SU-DHL-6 (cell line): ENCODE data around the gene MOB3A.

Experiments
- EZH2phosphoT487 ChIP-seq: fragments of 200-600 bp; sonication (generic), shearing (Covaris generic); conservative IDR thresholded peaks from 2 replicates; pipeline ENCODE4 v1.6.1; 2018; ENCODE audit warnings: mild to moderate bottlenecking, antibody characterized with exemption, low read length, moderate library complexity, mixed read lengths
- TF ChIP-seq, protein P1 (sequence below): fragments of 200-600 bp; sonication (generic); IDR thresholded peaks from one replicate; pipeline ENCODE4 v1.5.1; 2017; ENCODE audit warnings: antibody characterized with exemption, mild to moderate bottlenecking, low read length, moderate library complexity; ENCODE audit not compliant: insufficient read depth, poor library complexity, severe bottlenecking

DNA sequence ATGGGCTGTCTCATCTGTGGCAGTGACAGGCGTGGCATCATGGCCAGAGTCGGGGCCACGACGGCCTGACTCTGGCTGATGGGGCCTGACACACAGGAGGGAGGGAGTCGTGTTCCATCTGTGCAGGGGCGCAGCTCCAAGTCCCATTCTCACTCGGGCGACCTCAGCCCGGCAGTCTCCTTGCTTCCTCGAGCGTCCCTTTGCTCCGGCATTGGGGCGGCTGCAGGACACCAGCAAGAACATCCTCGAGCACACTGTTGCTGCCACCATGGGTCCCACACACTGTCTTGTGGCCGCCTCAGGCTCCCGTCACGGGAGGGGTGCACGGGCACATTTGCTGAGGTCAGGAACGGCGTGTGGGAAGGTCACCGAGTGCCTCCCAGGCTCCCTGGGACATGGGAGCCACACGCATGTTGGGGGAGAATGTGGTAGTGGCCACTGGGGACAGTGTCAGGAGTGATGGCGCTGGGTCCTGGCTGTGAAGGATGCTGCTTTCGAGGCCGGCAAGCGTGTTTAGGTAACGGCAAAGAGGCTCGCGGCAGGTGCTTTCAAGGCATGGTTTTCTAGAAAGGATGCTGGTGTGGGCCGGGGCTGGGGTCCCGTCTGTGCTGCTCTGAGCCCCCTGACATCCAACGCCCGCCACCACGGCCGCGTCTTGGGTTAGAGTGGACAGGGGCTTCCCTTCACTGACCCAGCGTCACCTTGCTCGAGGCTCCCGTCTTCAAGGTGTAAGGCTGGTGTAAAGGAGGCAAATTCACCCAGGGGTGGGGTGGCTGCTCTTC is 4.0 kb upstream of the MOB3A start:
- TF ChIP-seq, protein P1, sequence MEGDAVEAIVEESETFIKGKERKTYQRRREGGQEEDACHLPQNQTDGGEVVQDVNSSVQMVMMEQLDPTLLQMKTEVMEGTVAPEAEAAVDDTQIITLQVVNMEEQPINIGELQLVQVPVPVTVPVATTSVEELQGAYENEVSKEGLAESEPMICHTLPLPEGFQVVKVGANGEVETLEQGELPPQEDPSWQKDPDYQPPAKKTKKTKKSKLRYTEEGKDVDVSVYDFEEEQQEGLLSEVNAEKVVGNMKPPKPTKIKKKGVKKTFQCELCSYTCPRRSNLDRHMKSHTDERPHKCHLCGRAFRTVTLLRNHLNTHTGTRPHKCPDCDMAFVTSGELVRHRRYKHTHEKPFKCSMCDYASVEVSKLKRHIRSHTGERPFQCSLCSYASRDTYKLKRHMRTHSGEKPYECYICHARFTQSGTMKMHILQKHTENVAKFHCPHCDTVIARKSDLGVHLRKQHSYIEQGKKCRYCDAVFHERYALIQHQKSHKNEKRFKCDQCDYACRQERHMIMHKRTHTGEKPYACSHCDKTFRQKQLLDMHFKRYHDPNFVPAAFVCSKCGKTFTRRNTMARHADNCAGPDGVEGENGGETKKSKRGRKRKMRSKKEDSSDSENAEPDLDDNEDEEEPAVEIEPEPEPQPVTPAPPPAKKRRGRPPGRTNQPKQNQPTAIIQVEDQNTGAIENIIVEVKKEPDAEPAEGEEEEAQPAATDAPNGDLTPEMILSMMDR: no peak
- no peak for TF ChIP-seq EZH2phosphoT487
